Gastrocnemius medialis (tissue), 4 donors: ENCODE measurements around the gene PDXK. TPM values are rescaled to one million over a fixed set of nuclear protein-coding genes. Genes with fewer than 3 reads are reported as not detected.

Experiments used
- ATAC-seq, 2 donors: fragments of 150-250 bp; one replicate each; pipeline ENCODE4 v1.9.1; 2016
- DNase-seq, 2 donors: peaks; one replicate each; pipeline ENCODE4 v3.0.0-alpha.2; 2019
- H3K27ac ChIP-seq, 4 donors: fragments of 200-600 bp; sonication (generic); 1 replicate in 1 of 4; 2 replicates in 3 of 4; pipeline ENCODE4 v1.5.1; 2016 to 2018; ENCODE audit warnings: mild to moderate bottlenecking in 2 of 4, moderate library complexity in 1 of 4
- H3K27me3 ChIP-seq, 3 donors: fragments of 200-600 bp; sonication (generic) in 2 of 3; 1 replicate in 1 of 3; 2 replicates in 2 of 3; pipeline versions ENCODE4 v1.5.1 to v1.6.0; 2016 to 2019; ENCODE audit warnings: mild to moderate bottlenecking in 1 of 3, moderate library complexity in 1 of 3
- H3K36me3 ChIP-seq, 2 donors: fragments of 200-600 bp; sonication (generic) in 1 of 2; one replicate each; pipeline ENCODE4 v1.5.1; 2017 to 2018
- H3K4me1 ChIP-seq, 2 donors: fragments of 200-600 bp; sonication (generic) in 1 of 2; one replicate each; pipeline ENCODE4 v1.5.1; 2016 to 2017; ENCODE audit warnings: mild to moderate bottlenecking in 2 of 2
- H3K4me3 ChIP-seq, 4 donors: fragments of 200-600 bp; sonication (generic) in 3 of 4; 1 replicate in 1 of 4; 2 replicates in 3 of 4; pipeline ENCODE4 v1.5.1; 2016 to 2019; ENCODE audit warnings: mild to moderate bottlenecking in 2 of 4
- H3K9me3 ChIP-seq, 3 donors: fragments of 200-600 bp; sonication (generic) in 2 of 3; 1 replicate in 1 of 3; 2 replicates in 2 of 3; pipeline ENCODE4 v1.5.1; 2016 to 2019
- POLR2A ChIP-seq, 2 donors: fragments of 450-650 bp; IDR thresholded peaks; one replicate each; pipeline ENCODE4 v1.6.1; 2017; ENCODE audit warnings: antibody characterized with exemption in 2 of 2, mild to moderate bottlenecking in 2 of 2, moderate library complexity in 2 of 2
- in situ Hi-C, 4 donors: fragments of 200-750 bp; cut with MboI; loops; one replicate each; pipeline versions ENCODE4 v1.15.0 to v1.8.0; 2017; ENCODE audit warnings: low sequenced_read_pairs in 4 of 4
- intact Hi-C: fragments of 100-400 bp; cut with DNase I; formaldehyde crosslinking; loops from one replicate; pipeline ENCODE4 v1.15.1; 2023; ENCODE audit warnings: low total_unique reads
- total RNA-seq, 4 donors: library from RNA; depleted of rRNA; stranded (reverse); fragments of >200 nt; gene quantifications; one replicate each; pipeline versions ENCODE4 v1.1.0 to v1.2.3, GENCODE V29; 2016
- TF ChIP-seq, protein P1 (sequence below), 5 experiments: fragments of 450-650 bp in 3 of 5; fragments of 200-600 bp in 2 of 5; sonication (generic) in 2 of 5; IDR thresholded peaks in 4 of 5; conservative IDR thresholded peaks in 1 of 5; 1 replicate in 4 of 5; 2 replicates in 1 of 5; pipeline ENCODE4 v1.5.1; 2016 to 2019; ENCODE audit warnings: antibody characterized with exemption in 5 of 5, mild to moderate bottlenecking in 3 of 5, moderate library complexity in 3 of 5

PDXK gene
- total RNA-seq, 4 donors from 2014 or later, result 12.4 to 39.2 (median 21.9) TPM

DNA sequence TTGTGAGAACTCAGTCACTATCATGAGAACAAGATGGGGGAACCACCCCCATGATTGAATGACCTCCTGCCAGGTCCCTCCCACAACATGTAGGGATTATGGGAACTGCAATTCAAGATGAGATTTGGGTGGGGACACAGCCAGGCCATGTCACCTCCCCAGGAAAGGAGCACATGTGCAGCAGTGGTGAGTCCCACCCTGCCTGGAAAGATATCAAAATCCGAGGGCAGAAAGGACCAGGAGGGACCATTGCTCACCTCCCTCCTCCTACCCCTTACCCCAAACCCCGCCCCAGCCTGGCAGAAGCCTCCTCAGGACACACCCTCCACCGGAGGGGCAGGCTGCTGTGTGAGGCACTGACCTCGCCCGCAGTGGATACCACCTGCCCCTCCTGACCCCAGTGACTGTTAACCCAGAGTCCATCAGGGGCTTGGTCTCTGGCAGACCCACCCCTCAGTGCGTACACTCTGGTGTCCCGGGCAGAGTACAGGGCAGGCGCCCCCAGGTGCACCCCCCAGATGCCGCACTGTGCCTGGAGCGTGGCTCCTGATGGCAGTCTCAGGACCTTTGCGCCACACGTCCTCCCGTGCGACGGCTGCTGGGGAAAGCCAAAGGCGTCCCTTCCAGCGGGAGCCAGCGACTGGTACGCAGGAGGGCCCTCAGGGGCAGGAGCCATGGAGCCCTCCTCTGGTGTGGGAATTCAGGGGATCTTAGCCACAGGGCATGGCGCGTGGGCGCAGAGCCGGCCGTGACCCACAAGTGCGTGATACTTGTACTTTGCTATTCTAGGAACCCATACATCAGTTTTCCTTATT is 20.9 kb downstream of the PDXK start:
- no peak for TF ChIP-seq POLR2A (IDR thresholded peaks at IDR 0.05)
- TF ChIP-seq, protein P1, sequence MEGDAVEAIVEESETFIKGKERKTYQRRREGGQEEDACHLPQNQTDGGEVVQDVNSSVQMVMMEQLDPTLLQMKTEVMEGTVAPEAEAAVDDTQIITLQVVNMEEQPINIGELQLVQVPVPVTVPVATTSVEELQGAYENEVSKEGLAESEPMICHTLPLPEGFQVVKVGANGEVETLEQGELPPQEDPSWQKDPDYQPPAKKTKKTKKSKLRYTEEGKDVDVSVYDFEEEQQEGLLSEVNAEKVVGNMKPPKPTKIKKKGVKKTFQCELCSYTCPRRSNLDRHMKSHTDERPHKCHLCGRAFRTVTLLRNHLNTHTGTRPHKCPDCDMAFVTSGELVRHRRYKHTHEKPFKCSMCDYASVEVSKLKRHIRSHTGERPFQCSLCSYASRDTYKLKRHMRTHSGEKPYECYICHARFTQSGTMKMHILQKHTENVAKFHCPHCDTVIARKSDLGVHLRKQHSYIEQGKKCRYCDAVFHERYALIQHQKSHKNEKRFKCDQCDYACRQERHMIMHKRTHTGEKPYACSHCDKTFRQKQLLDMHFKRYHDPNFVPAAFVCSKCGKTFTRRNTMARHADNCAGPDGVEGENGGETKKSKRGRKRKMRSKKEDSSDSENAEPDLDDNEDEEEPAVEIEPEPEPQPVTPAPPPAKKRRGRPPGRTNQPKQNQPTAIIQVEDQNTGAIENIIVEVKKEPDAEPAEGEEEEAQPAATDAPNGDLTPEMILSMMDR (IDR thresholded peaks at IDR 0.05 in 4 of 5, conservative IDR thresholded peaks at IDR 0.05 in 1 of 5), result no peak
- H3K4me3 ChIP-seq, result no peak overlapping the region
- no peaks in the 10 kb centered on the region for H3K4me1 ChIP-seq
- in situ Hi-C loops (no loop called here), intact Hi-C loops (no loop called here)
- H3K27me3 ChIP-seq, result no peaks in the 10 kb centered on the region
- H3K36me3 ChIP-seq, result peaks cover 0 to 11% of the 10 kb centered on the region in 2 donors
- ATAC-seq (no peak), DNase-seq (no peak)
- H3K9me3 ChIP-seq, result no peaks in the 10 kb centered on the region
- no peak overlapping the region for H3K27ac ChIP-seq

DNA sequence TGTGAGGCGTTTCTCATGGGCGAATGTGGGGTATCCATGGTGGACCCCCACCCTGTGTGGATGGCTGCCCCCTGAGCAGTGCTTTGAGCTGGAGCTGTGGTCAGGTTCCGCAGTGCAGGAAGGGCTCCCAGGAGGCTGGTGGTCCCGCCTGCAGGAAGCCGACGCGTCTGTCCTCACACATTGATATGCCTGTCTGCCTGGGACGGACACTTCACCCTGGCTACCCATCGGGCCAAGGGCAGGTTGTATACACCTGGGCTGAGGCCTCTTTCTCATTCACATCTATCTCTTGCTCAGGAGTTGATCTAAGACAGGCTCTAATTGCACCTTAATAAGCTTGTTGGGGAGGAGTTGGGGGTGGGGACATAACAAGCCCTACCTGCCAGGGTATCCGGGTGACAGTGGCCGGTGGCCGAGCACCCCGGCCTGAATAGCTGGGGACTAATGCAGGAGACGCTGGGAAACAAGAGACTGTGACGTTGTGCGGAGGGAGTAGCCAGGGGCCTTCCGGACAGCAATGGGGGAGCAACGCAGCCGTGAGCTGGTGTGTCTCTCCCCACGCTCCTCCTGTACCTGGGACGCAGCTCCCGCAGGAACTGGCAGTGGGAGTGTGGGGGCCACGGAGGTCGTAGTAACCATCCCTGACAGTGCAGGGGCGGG is 21.7 kb downstream of the PDXK start:
- Histone ChIP-seq H3K4me3 (no peak overlapping the region), H3K36me3 (peaks cover 0 to 16% of the 10 kb centered on the region in 2 donors), H3K27me3 (no peaks in the 10 kb centered on the region), H3K4me1 (no peaks in the 10 kb centered on the region), H3K27ac (peak overlapping the region in 1 of 4 donors; percentile 54), H3K9me3 (no peaks in the 10 kb centered on the region)
- in situ Hi-C loops (no loop called here), intact Hi-C loops (no loop called here)
- no peak for TF ChIP-seq POLR2A (IDR thresholded peaks at IDR 0.05)
- TF ChIP-seq, protein P1 (IDR thresholded peaks at IDR 0.05 in 4 of 5, conservative IDR thresholded peaks at IDR 0.05 in 1 of 5), result no peak
- ATAC-seq, result peak in 1 of 2 donors; percentile 71
- peak in 1 of 2 donors; percentile 39 for DNase-seq

DNA sequence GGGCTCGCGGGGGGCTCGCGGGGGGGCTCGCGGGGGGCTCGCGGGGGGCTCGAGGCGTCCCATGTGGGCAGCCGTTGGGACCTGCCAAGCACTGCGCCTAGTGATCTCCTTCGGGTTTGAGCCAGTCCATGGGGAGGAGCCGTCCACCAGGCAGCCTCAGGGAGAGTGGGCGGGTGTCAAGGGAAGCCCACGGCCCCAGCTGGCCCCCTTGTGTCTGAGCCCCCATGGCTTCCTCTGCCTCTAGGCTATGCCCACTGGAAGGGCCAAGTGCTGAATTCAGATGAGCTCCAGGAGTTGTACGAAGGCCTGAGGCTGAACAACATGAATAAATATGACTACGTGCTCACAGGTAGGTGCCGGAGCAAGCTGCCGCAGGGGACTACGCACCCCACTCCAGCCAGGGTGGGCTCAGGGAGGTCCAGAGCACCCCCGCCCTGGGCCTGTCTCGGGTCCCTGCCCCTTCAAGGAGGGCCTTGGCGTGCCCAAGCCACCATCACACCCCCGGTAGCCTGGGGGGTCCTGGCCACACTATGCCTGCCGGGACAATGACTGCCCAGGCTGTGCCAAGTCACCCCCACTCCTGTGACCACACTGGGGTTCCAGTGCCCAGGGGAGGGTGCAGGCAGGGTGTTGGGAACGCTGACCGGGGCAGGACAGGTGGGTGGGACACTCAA is 22.6 kb downstream of the PDXK start:
- TF ChIP-seq, protein P1 (IDR thresholded peaks at IDR 0.05 in 4 of 5, conservative IDR thresholded peaks at IDR 0.05 in 1 of 5), result no peak
- no peak for TF ChIP-seq POLR2A (IDR thresholded peaks at IDR 0.05)
- H3K4me3 ChIP-seq, result no peak overlapping the region
- DNase-seq, result no peak
- no peak for ATAC-seq
- peaks cover 0 to 25% of the 10 kb centered on the region in 2 donors for H3K36me3 ChIP-seq
- H3K27ac ChIP-seq, result no peak overlapping the region
- H3K4me1 ChIP-seq, result no peaks in the 10 kb centered on the region
- no peaks in the 10 kb centered on the region for H3K9me3 ChIP-seq
- H3K27me3 ChIP-seq, result no peaks in the 10 kb centered on the region
- in situ Hi-C loops (no loop called here), intact Hi-C loops (no loop called here)

DNA sequence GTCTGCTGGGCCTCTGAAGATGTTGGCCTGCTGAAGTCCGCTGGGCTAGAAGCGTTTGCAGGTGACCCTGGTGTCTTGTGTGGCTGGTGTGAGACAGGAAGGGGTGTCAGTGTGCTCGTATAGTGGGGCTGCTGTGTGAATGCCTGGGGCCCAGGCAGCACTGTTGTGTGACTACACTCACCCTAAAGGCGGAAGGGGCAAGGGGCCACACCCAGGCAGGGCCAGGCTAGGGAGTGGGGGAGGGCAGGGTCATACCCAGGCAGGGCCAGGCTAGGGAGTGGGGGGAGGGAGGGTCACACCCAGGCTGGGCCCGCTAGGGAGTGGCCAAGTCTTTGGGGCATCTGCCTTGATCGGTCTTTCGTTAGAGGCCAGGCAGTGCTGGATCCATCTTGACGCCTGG is 25.0 kb downstream of the PDXK start:
- H3K4me3 ChIP-seq, result no peak overlapping the region
- ATAC-seq (no peak), DNase-seq (no peak)
- no peaks in the 10 kb centered on the region for H3K9me3 ChIP-seq
- peaks cover 0 to 39% of the 10 kb centered on the region in 2 donors for H3K36me3 ChIP-seq
- no peaks in the 10 kb centered on the region for H3K27me3 ChIP-seq
- no peaks in the 10 kb centered on the region for H3K4me1 ChIP-seq
- no peak overlapping the region for H3K27ac ChIP-seq
- in situ Hi-C loops (no loop called here), intact Hi-C loops (no loop called here)
- TF ChIP-seq, protein P1 (IDR thresholded peaks at IDR 0.05 in 4 of 5, conservative IDR thresholded peaks at IDR 0.05 in 1 of 5), result no peak
- TF ChIP-seq POLR2A (IDR thresholded peaks at IDR 0.05), result no peak
